MG63 (cell line): Measurements from ENCODE around the gene OPCML. TPM values are rescaled to one million over a fixed set of nuclear protein-coding genes. Genes with fewer than 3 reads are reported as not detected.

Experiments used
- DNase-seq: peaks from one replicate; pipeline ENCODE4 v3.0.0-alpha.2; 2020
- H3K27me3 ChIP-seq: fragments of 250-450 bp; sonication (Bioruptor Pico); 2 replicates; pipeline ENCODE4 v1.5.1; 2020; ENCODE audit warnings: mild to moderate bottlenecking, moderate library complexity
- H3K36me3 ChIP-seq: fragments of 250-450 bp; sonication (Bioruptor Pico); 2 replicates; pipeline ENCODE4 v1.5.1; 2020; ENCODE audit warnings: mild to moderate bottlenecking, moderate library complexity
- H3K4me3 ChIP-seq: fragments of 250-450 bp; sonication (Bioruptor Pico); 2 replicates; pipeline ENCODE4 v1.5.1; 2020; ENCODE audit warnings: mild to moderate bottlenecking, moderate library complexity
- H3K9me3 ChIP-seq: fragments of 250-450 bp; sonication (Bioruptor Pico); 2 replicates; pipeline ENCODE4 v1.5.1; 2020; ENCODE audit warnings: mild to moderate bottlenecking, moderate library complexity
- total RNA-seq: library from RNA; depleted of rRNA; stranded (reverse); fragments of >200 nt; shearing (Covaris generic); gene quantifications from 2 replicates; pipeline ENCODE4 v1.2.3, GENCODE V29; 2014; ENCODE audit warnings: low replicate concordance

Gene OPCML
- total RNA-seq, 1 experiment from 2014 or later: not detected

- Histone ChIP-seq H3K36me3 (no peaks in the 10 kb centered on the region), H3K27me3 (no peaks in the 10 kb centered on the region; the same call in 1 of the 2 replicates), H3K9me3 (no peaks in the 10 kb centered on the region), H3K4me3 (no peak overlapping the region)
- no peak for DNase-seq
Measured at GRCh38 chr11:132920451-132921096, 611.7 kb downstream of the OPCML start.

- Histone ChIP-seq H3K4me3 (no peak overlapping the region), H3K36me3 (no peaks in the 10 kb centered on the region), H3K27me3 (no peaks in the 10 kb centered on the region), H3K9me3 (no peaks in the 10 kb centered on the region)
- no peak for DNase-seq
Measured at GRCh38 chr11:132914600-132914999, 617.7 kb downstream of the OPCML start.

GRCh38 chr11:132913886-132914285 lies 618.4 kb downstream of the OPCML start:
- DNase-seq: no peak
- no peaks in the 10 kb centered on the region for H3K9me3 ChIP-seq
- no peak overlapping the region for H3K4me3 ChIP-seq
- no peaks in the 10 kb centered on the region for H3K27me3 ChIP-seq
- H3K36me3 ChIP-seq: no peaks in the 10 kb centered on the region

- no peaks in the 10 kb centered on the region for H3K36me3 ChIP-seq
- DNase-seq: no peak
- H3K9me3 ChIP-seq: no peaks in the 10 kb centered on the region
- H3K27me3 ChIP-seq: no peaks in the 10 kb centered on the region
- H3K4me3 ChIP-seq: no peak overlapping the region
Measured at GRCh38 chr11:132913295-132913694, 619.0 kb downstream of the OPCML start.

- DNase-seq: peak; percentile 18
- Histone ChIP-seq H3K9me3 (no peaks in the 10 kb centered on the region), H3K27me3 (no peaks in the 10 kb centered on the region), H3K36me3 (no peaks in the 10 kb centered on the region), H3K4me3 (no peak overlapping the region)
Measured at GRCh38 chr11:132911186-132911585, 621.1 kb downstream of the OPCML start.

GRCh38 chr11:132910011-132910760 lies 622.1 kb downstream of the OPCML start:
- H3K36me3 ChIP-seq: no peaks in the 10 kb centered on the region

GRCh38 chr11:132909021-132909606 lies 623.2 kb downstream of the OPCML start:
- no peak overlapping the region for H3K4me3 ChIP-seq
- H3K36me3 ChIP-seq: no peaks in the 10 kb centered on the region
- no peak for DNase-seq
- no peaks in the 10 kb centered on the region for H3K9me3 ChIP-seq
- no peaks in the 10 kb centered on the region for H3K27me3 ChIP-seq

More at GRCh38 chr11:132910011-132910760, 622.1 kb downstream of the OPCML start:
- no peak overlapping the region for H3K4me3 ChIP-seq
- no peak for DNase-seq
- H3K27me3 ChIP-seq: no peaks in the 10 kb centered on the region
- no peaks in the 10 kb centered on the region for H3K9me3 ChIP-seq

- H3K9me3 ChIP-seq: no peaks in the 10 kb centered on the region
- no peak for DNase-seq
- no peaks in the 10 kb centered on the region for H3K27me3 ChIP-seq
- H3K4me3 ChIP-seq: no peak overlapping the region
- no peaks in the 10 kb centered on the region for H3K36me3 ChIP-seq
Measured at GRCh38 chr11:132908414-132908810, 623.9 kb downstream of the OPCML start.

- H3K9me3 ChIP-seq: no peaks in the 10 kb centered on the region
- H3K27me3 ChIP-seq: no peaks in the 10 kb centered on the region
- H3K4me3 ChIP-seq: no peak overlapping the region
- H3K36me3 ChIP-seq: no peaks in the 10 kb centered on the region
- no peak for DNase-seq
Measured at GRCh38 chr11:132907651-132908413, 624.5 kb downstream of the OPCML start.

- H3K27me3 ChIP-seq: no peaks in the 10 kb centered on the region
- no peak overlapping the region for H3K4me3 ChIP-seq
- H3K36me3 ChIP-seq: no peaks in the 10 kb centered on the region
- DNase-seq: no peak
- H3K9me3 ChIP-seq: no peaks in the 10 kb centered on the region
Measured at GRCh38 chr11:132904607-132905006, 627.7 kb downstream of the OPCML start.

GRCh38 chr11:132904091-132904490 lies 628.2 kb downstream of the OPCML start:
- Histone ChIP-seq H3K27me3 (no peaks in the 10 kb centered on the region), H3K9me3 (no peaks in the 10 kb centered on the region), H3K4me3 (no peak overlapping the region), H3K36me3 (no peaks in the 10 kb centered on the region)
- no peak for DNase-seq

GRCh38 chr11:132901638-132902471 lies 630.4 kb downstream of the OPCML start:
- H3K27me3 ChIP-seq: no peaks in the 10 kb centered on the region
- DNase-seq: no peak
- no peaks in the 10 kb centered on the region for H3K36me3 ChIP-seq
- H3K9me3 ChIP-seq: no peaks in the 10 kb centered on the region
- H3K4me3 ChIP-seq: no peak overlapping the region

GRCh38 chr11:132898676-132899075 lies 633.6 kb downstream of the OPCML start:
- DNase-seq: no peak
- no peaks in the 10 kb centered on the region for H3K9me3 ChIP-seq
- H3K27me3 ChIP-seq: no peaks in the 10 kb centered on the region

GRCh38 chr11:132898021-132898420 lies 634.3 kb downstream of the OPCML start:
- Histone ChIP-seq H3K36me3 (no peaks in the 10 kb centered on the region), H3K4me3 (no peak overlapping the region), H3K27me3 (no peaks in the 10 kb centered on the region), H3K9me3 (no peaks in the 10 kb centered on the region)
- peak; percentile 50 for DNase-seq

More at GRCh38 chr11:132898676-132899075, 633.6 kb downstream of the OPCML start:
- no peaks in the 10 kb centered on the region for H3K36me3 ChIP-seq
- H3K4me3 ChIP-seq: no peak overlapping the region

- Histone ChIP-seq H3K27me3 (no peaks in the 10 kb centered on the region), H3K4me3 (no peak overlapping the region), H3K36me3 (no peaks in the 10 kb centered on the region), H3K9me3 (no peaks in the 10 kb centered on the region)
- no peak for DNase-seq
Measured at GRCh38 chr11:132895340-132895739, 637.0 kb downstream of the OPCML start.

GRCh38 chr11:132894606-132895005 lies 637.7 kb downstream of the OPCML start:
- Histone ChIP-seq H3K9me3 (no peaks in the 10 kb centered on the region), H3K36me3 (no peaks in the 10 kb centered on the region), H3K27me3 (no peaks in the 10 kb centered on the region), H3K4me3 (no peak overlapping the region)
- DNase-seq: no peak
